Liver (tissue), 9 donors: ENCODE results near the gene AQP5. TPM values are rescaled to one million over a fixed set of nuclear protein-coding genes. Genes with fewer than 3 reads are reported as not detected.

Source experiments
- DNase-seq: peaks from one replicate; pipeline ENCODE4 v3.0.0-alpha.2; 2017; ENCODE audit warnings: low spot score
- H3K27ac ChIP-seq, 2 donors: one replicate each; pipeline ENCODE4 v1.7.0; 2013; ENCODE audit warnings: inconsistent platforms in 2 of 2, low read length in 2 of 2, control low read depth in 1 of 2, low read depth in 1 of 2, mild to moderate bottlenecking in 1 of 2
- H3K27me3 ChIP-seq, 4 donors: one replicate each; pipeline versions ENCODE4 v1.6.1 to v1.7.0; 2013; ENCODE audit warnings: low read length in 3 of 4, inconsistent platforms in 1 of 4, mild to moderate bottlenecking in 1 of 4, moderate library complexity in 1 of 4; ENCODE audit not compliant: control insufficient read depth in 4 of 4, insufficient read depth in 4 of 4
- H3K36me3 ChIP-seq, 4 donors: one replicate each; pipeline versions ENCODE4 v1.6.1 to v1.7.0; 2013; ENCODE audit warnings: low read length in 3 of 4, mild to moderate bottlenecking in 3 of 4, low read depth in 1 of 4, moderate library complexity in 1 of 4; ENCODE audit not compliant: control insufficient read depth in 4 of 4, insufficient read depth in 3 of 4
- H3K4me1 ChIP-seq, 4 donors: one replicate each; pipeline versions ENCODE4 v1.6.1 to v1.7.0; 2013; ENCODE audit warnings: low read length in 3 of 4, mild to moderate bottlenecking in 3 of 4, moderate library complexity in 1 of 4; ENCODE audit not compliant: control insufficient read depth in 4 of 4, insufficient read depth in 4 of 4
- H3K4me3 ChIP-seq, 3 donors: one replicate each; pipeline versions ENCODE4 v1.6.1 to v1.7.0; 2013; ENCODE audit warnings: low read length in 3 of 3, control low read depth in 1 of 3, low read depth in 1 of 3, mild to moderate bottlenecking in 1 of 3
- H3K9ac ChIP-seq, 2 donors: one replicate each; pipeline ENCODE4 v1.7.0; 2013; ENCODE audit warnings: low read length in 2 of 2, mild to moderate bottlenecking in 2 of 2, moderate library complexity in 2 of 2, control low read depth in 1 of 2, low read depth in 1 of 2
- H3K9me3 ChIP-seq, 4 donors: one replicate each; pipeline versions ENCODE4 v1.6.1 to v1.7.0; 2013; ENCODE audit warnings: low read length in 3 of 4; ENCODE audit not compliant: control insufficient read depth in 4 of 4
- ATF3 ChIP-seq: IDR thresholded peaks from 2 replicates; pipeline ENCODE4 v1.6.1; 2016; ENCODE audit warnings: antibody characterized with exemption
- CTCF ChIP-seq: fragments of 150-350 bp; IDR thresholded peaks from 2 replicates; pipeline ENCODE4 v1.5.1; 2017; ENCODE audit warnings: improper control_type of control experiment, low read depth, low read length; ENCODE audit not compliant: missing input control
- FOXA2 ChIP-seq: IDR thresholded peaks from 2 replicates; pipeline ENCODE4 v1.6.1; 2016; ENCODE audit warnings: antibody characterized with exemption
- MAX ChIP-seq: IDR thresholded peaks from 2 replicates; pipeline ENCODE4 v1.6.1; 2016; ENCODE audit warnings: antibody characterized with exemption
- NR2F2 ChIP-seq: IDR thresholded peaks from 2 replicates; pipeline ENCODE4 v1.6.1; 2016; ENCODE audit warnings: antibody characterized with exemption
- RAD21 ChIP-seq, 2 donors: IDR thresholded peaks; 2 replicates each; pipeline ENCODE4 v1.6.1; 2016; ENCODE audit warnings: antibody characterized with exemption in 2 of 2, mild to moderate bottlenecking in 2 of 2
- TAF1 ChIP-seq: conservative IDR thresholded peaks from 2 replicates; pipeline ENCODE4 v1.6.1; 2016; ENCODE audit warnings: antibody characterized with exemption, mild to moderate bottlenecking
- YY1 ChIP-seq: IDR thresholded peaks from 2 replicates; pipeline ENCODE4 v1.6.1; 2016; ENCODE audit warnings: antibody characterized with exemption, mild to moderate bottlenecking
- WGBS: extraction: QIAGEN DNeasy Blood & Tissue Kit; methylation state at CpG from one replicate; pipeline ENCODE4 v1.1.7; 2013; 5-methylcytosine and 5-hydroxymethylcytosine counted together
- polyA plus RNA-seq, 2 donors: library from polyadenylated mRNA; stranded (reverse) in 1 of 2; unstranded in 1 of 2; fragments of 200-250 nt in 1 of 2; fragments of >200 nt in 1 of 2; fragmentation: Nextera tagmentation in 1 of 2; extraction: Ambion mirVana in 1 of 2; gene quantifications; one replicate each; pipeline versions ENCODE4 v1.2.1 to v1.2.3, GENCODE V29; 2013 to 2015
- total RNA-seq, 2 donors: library from RNA; depleted of rRNA; stranded (reverse); fragments of >200 nt; gene quantifications; one replicate each; pipeline ENCODE4 v1.2.3, GENCODE V29; 2014
- donor health status: healthy.
- donor health status: healthy.
- donor health status: healthy.
- donor health status: healthy.
- donor health status: healthy.

Gene AQP5
- total and polyA plus RNA-seq, 4 donors = not detected

GRCh38 chr12:49936925-49937324 lies 24.7 kb upstream of the AQP5 start:
- Histone ChIP-seq H3K36me3 (no peaks in the 10 kb centered on the region), H3K4me3 (no peak overlapping the region)
- TF ChIP-seq RAD21 (IDR thresholded peaks at IDR 0.05) = no peak

GRCh38 chr12:49937639-49938300 lies 23.9 kb upstream of the AQP5 start:
- TF ChIP-seq TAF1 = no peak
- TF ChIP-seq FOXA2 = no peak
- TF ChIP-seq MAX = no peak
- no peak for TF ChIP-seq YY1
- H3K9me3 ChIP-seq = no peaks in the 10 kb centered on the region
- H3K27me3 ChIP-seq = no peaks in the 10 kb centered on the region
- H3K27ac ChIP-seq = no peak overlapping the region
- H3K36me3 ChIP-seq = no peaks in the 10 kb centered on the region
- no peak for DNase-seq
- no peak overlapping the region for H3K4me3 ChIP-seq
- H3K9ac ChIP-seq = no peak overlapping the region
- no peaks in the 10 kb centered on the region for H3K4me1 ChIP-seq
- 89% methylated on average over 8 of the region's 8 CpGs for WGBS

More at GRCh38 chr12:49936925-49937324, 24.7 kb upstream of the AQP5 start:
- no peaks in the 10 kb centered on the region for H3K27me3 ChIP-seq
- WGBS = 82% methylated on average over 3 of the region's 3 CpGs
- H3K27ac ChIP-seq = no peak overlapping the region
- DNase-seq = no peak
- no peak overlapping the region for H3K9ac ChIP-seq
- H3K4me1 ChIP-seq = no peaks in the 10 kb centered on the region
- no peaks in the 10 kb centered on the region for H3K9me3 ChIP-seq

- no peaks in the 10 kb centered on the region for H3K9me3 ChIP-seq
- DNase-seq = no peak
- no peak overlapping the region for H3K4me3 ChIP-seq
- H3K4me1 ChIP-seq = no peaks in the 10 kb centered on the region
- H3K36me3 ChIP-seq = no peaks in the 10 kb centered on the region
- no peak overlapping the region for H3K9ac ChIP-seq
- no peaks in the 10 kb centered on the region for H3K27me3 ChIP-seq
- no peak for TF ChIP-seq NR2F2
- no peak for TF ChIP-seq TAF1
- H3K27ac ChIP-seq = no peak overlapping the region
Observed at GRCh38 chr12:49939307-49939706, 22.4 kb upstream of the AQP5 start.

- Histone ChIP-seq H3K9me3 (no peaks in the 10 kb centered on the region), H3K4me3 (no peak overlapping the region), H3K27ac (no peak overlapping the region), H3K4me1 (no peaks in the 10 kb centered on the region), H3K27me3 (no peaks in the 10 kb centered on the region), H3K9ac (no peak overlapping the region), H3K36me3 (no peaks in the 10 kb centered on the region)
- 100% methylated on average over 1 of the region's 1 CpG for WGBS
- no peak for DNase-seq
- TF ChIP-seq CTCF (no peak), ATF3 (no peak)
Observed at GRCh38 chr12:49939707-49940106, 22.0 kb upstream of the AQP5 start.
